B cell (primary cell): Measurements from ENCODE around the gene LAMA3. TPM values are rescaled to one million over a fixed set of nuclear protein-coding genes. Genes with fewer than 3 reads are reported as not detected.

Experiments used
- ATAC-seq: fragments of 200-7000 bp; cut with Tn5 transposase; one replicate; pipeline ENCODE4 v1.10.0; 2021; ENCODE audit warnings: low read depth, mild to moderate bottlenecking, moderate number of reproducible peaks, moderate library complexity
- CTCF ChIA-PET: fragments of 350-600 bp; sonication (Branson Sonifier 250); formaldehyde crosslinking; loops from one replicate; lab custom pipeline; 2021; ENCODE audit warnings: antibody characterized with exemption, inconsistent platforms; lab: Charles Lee
- POLR2A ChIA-PET: fragments of 350-600 bp; sonication (Branson Sonifier 250); formaldehyde crosslinking; loops from one replicate; lab custom pipeline; 2021; ENCODE audit warnings: antibody characterized with exemption; lab: Charles Lee
- DNase-seq: peaks from one replicate; pipeline ENCODE4 v3.0.0; 2013
- H2AFZ ChIP-seq: 2 replicates; pipeline ENCODE4 v1.6.1; 2012; ENCODE audit warnings: mild to moderate bottlenecking, low read depth, low read length; ENCODE audit not compliant: insufficient read depth, poor library complexity, severe bottlenecking
- H3K27ac ChIP-seq, 2 donors: 1 replicate in 1 of 2; 2 replicates in 1 of 2; pipeline ENCODE4 v1.5.1; 2012 to 2013; ENCODE audit warnings: low read length in 2 of 2, mild to moderate bottlenecking in 2 of 2, moderate library complexity in 1 of 2
- H3K27me3 ChIP-seq, 4 experiments: fragments of 200-600 bp in 1 of 4; sonication (generic) in 1 of 4; replicated peaks in 1 of 4; 1 replicate in 2 of 4; 2 replicates in 2 of 4; pipeline versions ENCODE4 v1.6.1 to v1.7.0; 2013 to 2016; ENCODE audit warnings: low read length in 3 of 4, mild to moderate bottlenecking in 2 of 4, mixed read lengths in 1 of 4, moderate library complexity in 1 of 4; ENCODE audit not compliant: insufficient read depth in 4 of 4, control insufficient read depth in 3 of 4; ENCODE audit errors: control extremely low read depth in 1 of 4
- H3K36me3 ChIP-seq, 2 experiments: replicated peaks in 1 of 2; 1 replicate in 1 of 2; 2 replicates in 1 of 2; pipeline versions ENCODE4 v1.6.1 to v1.7.1; 2013; ENCODE audit warnings: low read length in 1 of 2; ENCODE audit not compliant: insufficient read depth in 2 of 2, control insufficient read depth in 1 of 2; ENCODE audit errors: control extremely low read depth in 1 of 2, extremely low read depth in 1 of 2
- H3K4me1 ChIP-seq, 2 donors: fragments of 200-600 bp in 1 of 2; sonication (generic) in 1 of 2; 1 replicate in 1 of 2; 2 replicates in 1 of 2; pipeline versions ENCODE4 v1.5.1 to v1.6.1; 2013 to 2017; ENCODE audit warnings: low read length in 2 of 2; ENCODE audit not compliant: control insufficient read depth in 2 of 2, insufficient read depth in 2 of 2
- H3K4me2 ChIP-seq: replicated peaks from 2 replicates; pipeline ENCODE3; 2012; ENCODE audit warnings: mild to moderate bottlenecking, low read depth, low read length; ENCODE audit not compliant: poor library complexity, severe bottlenecking
- H3K4me3 ChIP-seq, 5 experiments: fragments of 200-600 bp in 1 of 5; sonication (generic) in 1 of 5; 1 replicate in 3 of 5; 2 replicates in 2 of 5; pipeline versions ENCODE4 v1.5.1 to v1.7.0; 2011 to 2016; ENCODE audit warnings: low read length in 4 of 5, mild to moderate bottlenecking in 4 of 5, low read depth in 2 of 5, control low read depth in 1 of 5, moderate library complexity in 1 of 5; ENCODE audit not compliant: insufficient read depth in 1 of 5; ENCODE audit errors: control extremely low read depth in 1 of 5, extremely low read depth in 1 of 5
- H3K79me2 ChIP-seq: fragments of 200-600 bp; sonication (generic); one replicate; pipeline ENCODE4 v1.6.0; 2016; ENCODE audit warnings: low read length; ENCODE audit not compliant: control insufficient read depth, insufficient read depth
- H3K9ac ChIP-seq: fragments of 200-600 bp; sonication (generic); 2 replicates; pipeline ENCODE4 v1.6.1; 2017; ENCODE audit warnings: mild to moderate bottlenecking, low read length, moderate library complexity
- H3K9me3 ChIP-seq, 3 donors: one replicate each; pipeline versions ENCODE4 v1.6.1 to v1.7.1; 2013; ENCODE audit warnings: low read length in 2 of 3; ENCODE audit not compliant: control insufficient read depth in 2 of 3, insufficient read depth in 1 of 3; ENCODE audit errors: control extremely low read depth in 1 of 3
- H4K20me1 ChIP-seq: 2 replicates; pipeline ENCODE4 v1.6.0; 2012; ENCODE audit warnings: mild to moderate bottlenecking, low read length; ENCODE audit not compliant: insufficient read depth, control insufficient read depth, poor library complexity, severe bottlenecking
- H3K27ac Mint-ChIP-seq: one replicate; pipeline ENCODE4 v1.8.0; 2021; ENCODE audit warnings: mixed read lengths
- H3K27me3 Mint-ChIP-seq: one replicate; pipeline ENCODE4 v1.8.0; 2021; ENCODE audit warnings: mixed read lengths
- H3K4me1 Mint-ChIP-seq: one replicate; pipeline ENCODE4 v1.8.0; 2021; ENCODE audit warnings: mixed read lengths
- H3K4me3 Mint-ChIP-seq: one replicate; pipeline ENCODE4 v1.8.0; 2021; ENCODE audit warnings: mixed read lengths
- H3K9me3 Mint-ChIP-seq: one replicate; pipeline ENCODE4 v1.8.0; 2022; ENCODE audit warnings: mixed read lengths; ENCODE audit not compliant: insufficient read depth
- CTCF ChIP-seq: fragments of 200-600 bp; IDR thresholded peaks from one replicate; pipeline ENCODE4 v1.8.0; 2022; ENCODE audit warnings: antibody characterized with exemption, mild to moderate bottlenecking
- EZH2 ChIP-seq: IDR thresholded peaks from 2 replicates; pipeline ENCODE4 v1.6.1; 2012; ENCODE audit warnings: borderline replicate concordance, low read depth, mild to moderate bottlenecking, moderate library complexity, low read length; ENCODE audit not compliant: insufficient read depth, poor library complexity, severe bottlenecking
- WGBS: methylation state at CpG from one replicate; pipeline ENCODE4 v1.1.5; 2013; ENCODE audit warnings: missing lambda C conversion rate; ENCODE audit not compliant: insufficient coverage; 5-methylcytosine and 5-hydroxymethylcytosine counted together
- intact Hi-C: fragments of 100-400 bp; cut with micrococcal nuclease; formaldehyde crosslinking; loops from one replicate; pipeline ENCODE4 v1.10.0; 2022
- polyA plus RNA-seq: library from polyadenylated mRNA; depleted of rRNA; stranded (reverse); fragments of >200 nt; gene quantifications from 2 replicates; pipeline ENCODE4 v1.2.3, GENCODE V29; 2012
- total RNA-seq, 2 donors: library from RNA; stranded (reverse); fragments of 120-200 nt in 1 of 2; gene quantifications; 1 replicate in 1 of 2; 2 replicates in 1 of 2; pipeline versions ENCODE4 v1.2.3 to v1.2.4, GENCODE V29; 2013 to 2022

LAMA3 gene
- total and polyA plus RNA-seq, 2 donors (not counting 1 experiment from before 2014, with no cell fraction given): 0.03 to 0.32 TPM

GRCh38 chr18:23784832-23785245 lies 95.6 kb downstream of the LAMA3 start:
- DNase-seq (no peak), ATAC-seq (no peak)
- intact Hi-C loops: no loop called here
- TF ChIP-seq CTCF: no peak
- TF ChIP-seq EZH2: no peak
- Histone ChIP-seq H3K4me2 (no peak overlapping the region), H2AFZ (no peak overlapping the region), H3K36me3 (no peaks in the 10 kb centered on the region), H3K27ac (no peak overlapping the region), H3K27me3 (peaks cover 0 to 17% (median 2%) of the 10 kb centered on the region in 4 experiments), H3K4me3 (no peak overlapping the region), H3K9me3 (peaks cover 3 to 10% (median 5%) of the 10 kb centered on the region in 3 donors), H3K9ac (no peak overlapping the region), H3K4me1 (no peaks in the 10 kb centered on the region), H3K79me2 (no peaks in the 10 kb centered on the region), H4K20me1 (no peaks in the 10 kb centered on the region)
- Mint-ChIP-seq H3K27me3 (peaks cover 29% of the 10 kb centered on the region), H3K4me1 (no peaks in the 10 kb centered on the region), H3K27ac (no peak overlapping the region), H3K4me3 (no peak overlapping the region), H3K9me3 (no peaks in the 10 kb centered on the region)
- 80% methylated on average over 1 of the region's 1 CpG for WGBS
- ChIA-PET POLR2A (no interaction called here), CTCF (no interaction called here)

GRCh38 chr18:23793051-23793450 lies 103.8 kb downstream of the LAMA3 start:
- Histone ChIP-seq H4K20me1 (no peaks in the 10 kb centered on the region), H3K4me2 (no peak overlapping the region), H3K27me3 (no peaks in the 10 kb centered on the region), H3K79me2 (no peaks in the 10 kb centered on the region), H3K4me1 (no peaks in the 10 kb centered on the region), H3K27ac (no peak overlapping the region), H3K9ac (no peak overlapping the region), H3K4me3 (no peak overlapping the region), H2AFZ (no peak overlapping the region), H3K9me3 (peaks cover 0 to 6% (median 3%) of the 10 kb centered on the region in 3 donors), H3K36me3 (no peaks in the 10 kb centered on the region)
- Mint-ChIP-seq H3K4me3 (no peak overlapping the region), H3K4me1 (no peaks in the 10 kb centered on the region), H3K9me3 (no peaks in the 10 kb centered on the region), H3K27ac (no peak overlapping the region), H3K27me3 (no peaks in the 10 kb centered on the region)
- TF ChIP-seq CTCF: no peak
- TF ChIP-seq EZH2: no peak
- WGBS: 100% methylated on average over 1 of the region's 1 CpG
- POLR2A ChIA-PET: no interaction called here
- CTCF ChIA-PET: no interaction called here
- no peak for DNase-seq
- ATAC-seq: no peak
- intact Hi-C loops: no loop called here
